SK-N-SH (cell line): ENCODE measurements around the gene KREMEN2. TPM values are rescaled to one million over a fixed set of nuclear protein-coding genes. Genes with fewer than 3 reads are reported as not detected.
"Not testable (repeated sequence)": the region's sequence is repeated elsewhere in the genome, so short reads cannot be mapped to it uniquely, and the experiment has no call there.

ENCODE experiments used
- CTCF ChIA-PET: fragments of 300-600, 350-600 bp; formaldehyde crosslinking; extraction: SDS; loops from one replicate; lab custom pipeline; 2021; lab: Yijun Ruan, JAX
- POLR2A ChIA-PET: fragments of 350-600 bp; sonication (Branson Sonifier 250); formaldehyde crosslinking; extraction: SDS; loops from one replicate; lab custom pipeline; 2020; ENCODE audit warnings: antibody characterized with exemption, inconsistent platforms; lab: Yijun Ruan, JAX
- DNase-seq: peaks from one replicate; pipeline ENCODE4 v3.0.0; 2012
- H2AFZ ChIP-seq: fragments of 200-600 bp; sonication (generic); 2 replicates; pipeline ENCODE4 v1.8.1; 2016; ENCODE audit warnings: antibody characterized with exemption, mild to moderate bottlenecking, low read depth
- H3F3A ChIP-seq: fragments of 200-600 bp; sonication (generic); replicated peaks from 2 replicates; pipeline ENCODE3; 2016; ENCODE audit warnings: antibody characterized with exemption, mild to moderate bottlenecking; ENCODE audit not compliant: insufficient read depth
- H3K27ac ChIP-seq, 2 experiments: fragments of 200-500 bp in 1 of 2; fragments of 200-600 bp in 1 of 2; sonication (Bioruptor generic) in 1 of 2; sonication (generic), shearing (Covaris generic) in 1 of 2; 2 replicates each; pipeline versions ENCODE4 v1.5.1 to v1.6.1; 2014 to 2016; ENCODE audit warnings: low read depth in 2 of 2, inconsistent platforms in 1 of 2, low read length in 1 of 2, mild to moderate bottlenecking in 1 of 2, mixed read lengths in 1 of 2
- H3K27me3 ChIP-seq: fragments of 200-600 bp; sonication (generic), shearing (Covaris generic); 2 replicates; pipeline ENCODE4 v1.6.1; 2016; ENCODE audit warnings: mixed run types; ENCODE audit not compliant: insufficient read depth
- H3K36me3 ChIP-seq, 2 experiments: fragments of 200-500 bp in 1 of 2; fragments of 200-600 bp in 1 of 2; sonication (Bioruptor generic) in 1 of 2; sonication (generic) in 1 of 2; replicated peaks in 1 of 2; 2 replicates each; pipeline versions ENCODE3 to v1.5.1; 2014 to 2016; ENCODE audit warnings: low read length in 1 of 2, mild to moderate bottlenecking in 1 of 2; ENCODE audit not compliant: insufficient read depth in 2 of 2, control insufficient read depth in 1 of 2
- H3K4me1 ChIP-seq, 2 experiments: fragments of 200-500 bp in 1 of 2; fragments of 200-600 bp in 1 of 2; sonication (Bioruptor generic) in 1 of 2; sonication (generic), shearing (Covaris generic) in 1 of 2; 2 replicates each; pipeline versions ENCODE4 v1.5.1 to v1.6.1; 2014 to 2016; ENCODE audit warnings: low read depth in 1 of 2, low read length in 1 of 2, mixed run types in 1 of 2; ENCODE audit not compliant: insufficient read depth in 2 of 2, control insufficient read depth in 1 of 2
- H3K4me2 ChIP-seq: fragments of 200-600 bp; sonication (generic), shearing (Covaris generic); 2 replicates; pipeline ENCODE4 v1.6.1; 2017; ENCODE audit warnings: mixed run types
- H3K4me3 ChIP-seq, 2 experiments: fragments of 200-500 bp in 1 of 2; fragments of 200-600 bp in 1 of 2; sonication (Bioruptor generic) in 1 of 2; sonication (generic), shearing (Covaris generic) in 1 of 2; 2 replicates each; pipeline versions ENCODE4 v1.5.1 to v1.8.1; 2014 to 2016; ENCODE audit warnings: low read depth in 2 of 2, inconsistent platforms in 1 of 2, low read length in 1 of 2, mild to moderate bottlenecking in 1 of 2, mixed read lengths in 1 of 2, moderate library complexity in 1 of 2
- H3K79me2 ChIP-seq: fragments of 200-600 bp; sonication (generic); 2 replicates; pipeline ENCODE4 v1.8.1; 2017; ENCODE audit warnings: mild to moderate bottlenecking; ENCODE audit not compliant: insufficient read depth
- H3K9ac ChIP-seq: fragments of 200-600 bp; sonication (generic); 2 replicates; pipeline ENCODE4 v1.6.1; 2017; ENCODE audit warnings: mixed run types
- H3K9me2 ChIP-seq: fragments of 200-600 bp; sonication (generic); 2 replicates; pipeline ENCODE4 v1.6.1; 2017; ENCODE audit warnings: mixed run types
- H3K9me3 ChIP-seq: fragments of 200-600 bp; sonication (generic); 2 replicates; pipeline ENCODE4 v1.6.1; 2017; ENCODE audit warnings: mixed run types, mild to moderate bottlenecking, moderate library complexity
- H4K20me1 ChIP-seq: fragments of 200-600 bp; sonication (generic); 2 replicates; pipeline ENCODE4 v1.6.1; 2017; ENCODE audit warnings: mild to moderate bottlenecking, mixed run types; ENCODE audit not compliant: insufficient read depth
- ELF1 ChIP-seq: IDR thresholded peaks from 2 replicates; pipeline ENCODE4 v1.4.0; 2012
- GABPA ChIP-seq: IDR thresholded peaks from 2 replicates; pipeline ENCODE4 v1.4.0; 2012; ENCODE audit warnings: low read depth, mild to moderate bottlenecking
- NFIC ChIP-seq: IDR thresholded peaks from 2 replicates; pipeline ENCODE4 v1.4.0; 2012; ENCODE audit warnings: borderline replicate concordance
- POLR2AphosphoS5 ChIP-seq: IDR thresholded peaks from 2 replicates; pipeline ENCODE4 v1.6.1; 2012; ENCODE audit warnings: low read depth, low read length
- SMC3 ChIP-seq: IDR thresholded peaks from 2 replicates; pipeline ENCODE4 v1.6.1; 2012; ENCODE audit warnings: low read depth, low read length, improper control_type of control experiment
- WGBS: methylation state at CpG from one replicate; pipeline ENCODE4 v1.1.6; 2017; ENCODE audit warnings: low lambda C conversion rate; 5-methylcytosine and 5-hydroxymethylcytosine counted together
- polyA plus RNA-seq, 3 experiments: library from polyadenylated mRNA; depleted of rRNA; stranded (reverse); fragments of >200 nt; gene quantifications; 2 replicates each; pipeline ENCODE4 v1.2.3, GENCODE V29; 2012

Gene KREMEN2
- polyA plus RNA-seq, 1 of the 3 experiments (the other 2 are of a cell fraction) = 0.77 TPM

DNA sequence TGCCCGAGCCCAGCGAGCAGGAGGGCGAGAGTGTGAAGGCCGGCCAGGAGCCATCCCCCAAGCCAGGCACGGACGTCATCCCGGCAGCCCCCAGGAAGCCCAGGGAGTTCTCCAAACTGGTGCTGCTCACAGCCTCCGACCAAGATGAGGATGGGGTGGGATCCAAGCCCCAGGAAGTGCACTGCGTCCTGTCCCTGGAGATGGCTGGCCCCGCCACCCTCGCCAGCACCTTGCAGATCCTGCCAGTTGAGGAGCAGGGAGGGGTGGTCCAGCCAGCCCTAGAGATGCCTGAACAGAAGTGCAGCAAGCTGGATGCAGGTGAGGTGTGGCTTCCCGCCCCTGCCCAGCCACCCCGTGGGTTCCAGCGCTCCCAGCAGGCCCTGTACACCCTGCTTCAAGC is 34.4 kb upstream of the KREMEN2 start:
- Histone ChIP-seq H3K9ac (no peak overlapping the region), H3K4me1 (peaks cover 0 to 5% of the 10 kb centered on the region in 2 experiments; a peak in 1 of 4 replicates), H3K79me2 (no peaks in the 10 kb centered on the region), H3K4me2 (no peak overlapping the region), H3K9me3 (no peaks in the 10 kb centered on the region), H3K4me3 (no peak overlapping the region), H3K9me2 (no peaks in the 10 kb centered on the region), H3K27me3 (no peaks in the 10 kb centered on the region), H2AFZ (no peak overlapping the region), H3K27ac (no peak overlapping the region), H4K20me1 (no peaks in the 10 kb centered on the region), H3F3A (peaks cover 5% of the 10 kb centered on the region), H3K36me3 (peaks cover 0 to 26% of the 10 kb centered on the region in 2 experiments)
- TF ChIP-seq NFIC (no peak), ELF1 (no peak), SMC3 (no peak), GABPA (no peak)
- CTCF ChIA-PET = interaction anchor here (0.7 to 1.3 kb wide), 2 partner anchors 15 to 137 kb away, joined by 3 read pairs; no protein-coding TSS in a partner anchor
- 100% methylated on average over 1 of the region's 14 CpGs for WGBS
- DNase-seq = no peak
- POLR2A ChIA-PET = no interaction called here

- DNase-seq = no peak
- no peak overlapping the region for H2AFZ ChIP-seq
- H3K9ac ChIP-seq = no peak overlapping the region
- H3K9me3 ChIP-seq = no peaks in the 10 kb centered on the region
- POLR2A ChIA-PET = no interaction called here
- no peaks in the 10 kb centered on the region for H3K27me3 ChIP-seq
- H3K79me2 ChIP-seq = no peaks in the 10 kb centered on the region
- peaks cover 0 to 5% of the 10 kb centered on the region in 2 experiments; a peak in 1 of 4 replicates for H3K4me1 ChIP-seq
- peaks cover 0 to 26% of the 10 kb centered on the region in 2 experiments for H3K36me3 ChIP-seq
- TF ChIP-seq POLR2AphosphoS5 = no peak
- peaks cover 5% of the 10 kb centered on the region for H3F3A ChIP-seq
- WGBS = 96% methylated on average over 4 of the region's 15 CpGs
- CTCF ChIA-PET = interaction anchor here (1.3 to 2.6 kb wide), 2 partner anchors 15 to 31 kb away, joined by 3 to 8 read pairs; no protein-coding TSS in a partner anchor
- no peak overlapping the region for H3K4me2 ChIP-seq
- H4K20me1 ChIP-seq = no peaks in the 10 kb centered on the region
- H3K9me2 ChIP-seq = no peaks in the 10 kb centered on the region
- H3K4me3 ChIP-seq = no peak overlapping the region
- H3K27ac ChIP-seq = no peak overlapping the region
These were observed 33.8 kb upstream of the KREMEN2 start for GRCh38 chr16:2930236-2930635.

- peaks cover 0 to 26% of the 10 kb centered on the region in 2 experiments for H3K36me3 ChIP-seq
- H3K9ac ChIP-seq, H3K4me1 ChIP-seq, H3K9me3 ChIP-seq, H3K27ac ChIP-seq, H3F3A ChIP-seq, H3K9me2 ChIP-seq, H2AFZ ChIP-seq, DNase-seq, H3K27me3 ChIP-seq, H3K4me2 ChIP-seq, H4K20me1 ChIP-seq, H3K79me2 ChIP-seq, H3K4me3 ChIP-seq, POLR2A ChIA-PET: not testable (repeated sequence)
- WGBS = 92% methylated on average over 13 of the region's 13 CpGs
- CTCF ChIA-PET = interaction anchor here (1.4 to 2.6 kb wide), 3 partner anchors 18 to 30 kb away, joined by 3 to 8 read pairs (median 4); no protein-coding TSS in a partner anchor
These were observed 32.7 kb upstream of the KREMEN2 start for GRCh38 chr16:2931231-2931914.
